ENCODE data around the gene PTPRT. TPM values are rescaled to one million over a fixed set of nuclear protein-coding genes. Genes with fewer than 3 reads are reported as not detected.

PTPRT gene
- total and polyA plus RNA-seq, 4 donors: 0.03 to 0.19 (median 0.18) TPM; not detected in 1

GRCh38 chr20:42482808-42483207, 706.9 kb downstream of the PTPRT start:
- Histone ChIP-seq H3K4me1 (ENCODE audit: control insufficient read depth in 1 of 2, insufficient read depth in 2 of 2, low read length in 2 of 2) (peaks cover 0 to 2% of the 10 kb centered on the region in 2 donors), H3K27ac (ENCODE audit: low read depth in 1 of 2, low read length in 2 of 2) (no peak overlapping the region), H3K27me3 (ENCODE audit: control insufficient read depth in 1 of 2, insufficient read depth in 2 of 2, low read length in 1 of 2) (no peaks in the 10 kb centered on the region), H3K9me3 (ENCODE audit: control insufficient read depth, low read length) (no peaks in the 10 kb centered on the region), H3K4me3 (ENCODE audit: low read length in 2 of 2) (no peak overlapping the region), H3K36me3 (ENCODE audit: control insufficient read depth in 1 of 2, insufficient read depth in 2 of 2, low read length in 1 of 2) (no peaks in the 10 kb centered on the region)
- intact Hi-C loops (cut with DNase I): no loop called here
- ATAC-seq (ENCODE audit: low FRiP score): no peak
- WGBS, 2 donors: 90 to 92% methylated on average over 3 of the region's 3 CpGs
- DNase-seq: no peak

GRCh38 chr20:42475773-42476172, 713.9 kb downstream of the PTPRT start:
- ATAC-seq (ENCODE audit: low FRiP score) (no peak), DNase-seq (no peak)
- Histone ChIP-seq H3K27ac (ENCODE audit: low read depth in 1 of 2, low read length in 2 of 2) (no peak overlapping the region), H3K27me3 (ENCODE audit: control insufficient read depth in 1 of 2, insufficient read depth in 2 of 2, low read length in 1 of 2) (no peaks in the 10 kb centered on the region), H3K36me3 (ENCODE audit: control insufficient read depth in 1 of 2, insufficient read depth in 2 of 2, low read length in 1 of 2) (no peaks in the 10 kb centered on the region), H3K4me1 (ENCODE audit: control insufficient read depth in 1 of 2, insufficient read depth in 2 of 2, low read length in 2 of 2) (no peaks in the 10 kb centered on the region), H3K4me3 (ENCODE audit: low read length in 2 of 2) (no peak overlapping the region), H3K9me3 (ENCODE audit: control insufficient read depth, low read length) (no peaks in the 10 kb centered on the region)
- WGBS, 2 donors: 94 to 96% methylated on average over 7 of the region's 7 CpGs
- intact Hi-C loops (cut with DNase I): no loop called here

GRCh38 chr20:42474646-42475045, 715.1 kb downstream of the PTPRT start:
- intact Hi-C loops (cut with DNase I): no loop called here
- no peaks in the 10 kb centered on the region for H3K4me1 ChIP-seq (ENCODE audit: control insufficient read depth in 1 of 2, insufficient read depth in 2 of 2, low read length in 2 of 2)
- H3K27me3 ChIP-seq (ENCODE audit: control insufficient read depth in 1 of 2, insufficient read depth in 2 of 2, low read length in 1 of 2): no peaks in the 10 kb centered on the region
- ATAC-seq (ENCODE audit: low FRiP score) (no peak), DNase-seq (no peak)
- no peak overlapping the region for H3K27ac ChIP-seq (ENCODE audit: low read depth in 1 of 2, low read length in 2 of 2)
- H3K9me3 ChIP-seq (ENCODE audit: control insufficient read depth, low read length): no peaks in the 10 kb centered on the region
- no peaks in the 10 kb centered on the region for H3K36me3 ChIP-seq (ENCODE audit: control insufficient read depth in 1 of 2, insufficient read depth in 2 of 2, low read length in 1 of 2)
- WGBS, 2 donors: 64 to 75% methylated on average over 6 of the region's 6 CpGs
- H3K4me3 ChIP-seq (ENCODE audit: low read length in 2 of 2): no peak overlapping the region

- peaks cover 0 to 2% of the 10 kb centered on the region in 2 donors for H3K27me3 ChIP-seq (ENCODE audit: control insufficient read depth in 1 of 2, insufficient read depth in 2 of 2, low read length in 1 of 2)
- no peak overlapping the region for H3K27ac ChIP-seq (ENCODE audit: low read depth in 1 of 2, low read length in 2 of 2)
- 94 to 96% methylated on average over 19 of the region's 19 CpGs for WGBS, 2 donors
- DNase-seq (no peak), ATAC-seq (ENCODE audit: low FRiP score) (no peak)
- H3K4me3 ChIP-seq (ENCODE audit: low read length in 2 of 2): no peak overlapping the region
- no peaks in the 10 kb centered on the region for H3K4me1 ChIP-seq (ENCODE audit: control insufficient read depth in 1 of 2, insufficient read depth in 2 of 2, low read length in 2 of 2)
- intact Hi-C loops (cut with DNase I): no loop called here
- H3K9me3 ChIP-seq (ENCODE audit: control insufficient read depth, low read length): no peaks in the 10 kb centered on the region
- H3K36me3 ChIP-seq (ENCODE audit: control insufficient read depth in 1 of 2, insufficient read depth in 2 of 2, low read length in 1 of 2): no peaks in the 10 kb centered on the region
Measured at GRCh38 chr20:42472198-42472597, 717.5 kb downstream of the PTPRT start.

GRCh38 chr20:42461965-42462593, 727.6 kb downstream of the PTPRT start:
- ATAC-seq (ENCODE audit: low FRiP score) (no peak), DNase-seq (no peak)
- Histone ChIP-seq H3K36me3 (ENCODE audit: control insufficient read depth in 1 of 2, insufficient read depth in 2 of 2, low read length in 1 of 2) (no peaks in the 10 kb centered on the region), H3K27ac (ENCODE audit: low read depth in 1 of 2, low read length in 2 of 2) (no peak overlapping the region), H3K9me3 (ENCODE audit: control insufficient read depth, low read length) (no peaks in the 10 kb centered on the region), H3K4me3 (ENCODE audit: low read length in 2 of 2) (no peak overlapping the region), H3K27me3 (ENCODE audit: control insufficient read depth in 1 of 2, insufficient read depth in 2 of 2, low read length in 1 of 2) (peaks cover 0 to 2% of the 10 kb centered on the region in 2 donors), H3K4me1 (ENCODE audit: control insufficient read depth in 1 of 2, insufficient read depth in 2 of 2, low read length in 2 of 2) (no peaks in the 10 kb centered on the region)
- intact Hi-C loops (cut with DNase I): no loop called here
- 89 to 93% methylated on average over 2 of the region's 2 CpGs for WGBS, 2 donors

- WGBS, 2 donors: 82 to 83% methylated on average over 2 of the region's 2 CpGs
- DNase-seq (no peak), ATAC-seq (ENCODE audit: low FRiP score) (no peak)
- H3K27ac ChIP-seq (ENCODE audit: low read depth in 1 of 2, low read length in 2 of 2): no peak overlapping the region
- H3K4me1 ChIP-seq (ENCODE audit: control insufficient read depth in 1 of 2, insufficient read depth in 2 of 2, low read length in 2 of 2): no peaks in the 10 kb centered on the region
- H3K36me3 ChIP-seq (ENCODE audit: control insufficient read depth in 1 of 2, insufficient read depth in 2 of 2, low read length in 1 of 2): no peaks in the 10 kb centered on the region
- H3K4me3 ChIP-seq (ENCODE audit: low read length in 2 of 2): no peak overlapping the region
- H3K9me3 ChIP-seq (ENCODE audit: control insufficient read depth, low read length): no peaks in the 10 kb centered on the region
- H3K27me3 ChIP-seq (ENCODE audit: control insufficient read depth in 1 of 2, insufficient read depth in 2 of 2, low read length in 1 of 2): peaks cover 0 to 2% of the 10 kb centered on the region in 2 donors
- intact Hi-C loops (cut with DNase I): no loop called here
Measured at GRCh38 chr20:42461291-42461690, 728.4 kb downstream of the PTPRT start.

GRCh38 chr20:42447270-42447669, 742.4 kb downstream of the PTPRT start:
- H3K4me3 ChIP-seq (ENCODE audit: low read length in 2 of 2): no peak overlapping the region
- intact Hi-C loops (cut with DNase I): no loop called here
- no peaks in the 10 kb centered on the region for H3K9me3 ChIP-seq (ENCODE audit: control insufficient read depth, low read length)
- no peak overlapping the region for H3K27ac ChIP-seq (ENCODE audit: low read depth in 1 of 2, low read length in 2 of 2)
- no peaks in the 10 kb centered on the region for H3K4me1 ChIP-seq (ENCODE audit: control insufficient read depth in 1 of 2, insufficient read depth in 2 of 2, low read length in 2 of 2)
- 79 to 82% methylated on average over 2 of the region's 2 CpGs for WGBS, 2 donors
- ATAC-seq (ENCODE audit: low FRiP score): no peak
- H3K27me3 ChIP-seq (ENCODE audit: control insufficient read depth in 1 of 2, insufficient read depth in 2 of 2, low read length in 1 of 2): no peaks in the 10 kb centered on the region
- H3K36me3 ChIP-seq (ENCODE audit: control insufficient read depth in 1 of 2, insufficient read depth in 2 of 2, low read length in 1 of 2): no peaks in the 10 kb centered on the region
- DNase-seq: no peak

GRCh38 chr20:42444799-42445198, 744.9 kb downstream of the PTPRT start:
- H3K27ac ChIP-seq (ENCODE audit: low read depth in 1 of 2, low read length in 2 of 2): no peak overlapping the region
- intact Hi-C loops (cut with DNase I): no loop called here
- no peak for DNase-seq

GRCh38 chr20:42443200-42443599, 746.5 kb downstream of the PTPRT start:
- no peak overlapping the region for H3K4me3 ChIP-seq (ENCODE audit: low read length in 2 of 2)
- no peaks in the 10 kb centered on the region for H3K4me1 ChIP-seq (ENCODE audit: control insufficient read depth in 1 of 2, insufficient read depth in 2 of 2, low read length in 2 of 2)
- ATAC-seq (ENCODE audit: low FRiP score) (no peak), DNase-seq (no peak)
- no peak overlapping the region for H3K27ac ChIP-seq (ENCODE audit: low read depth in 1 of 2, low read length in 2 of 2)
- no peaks in the 10 kb centered on the region for H3K36me3 ChIP-seq (ENCODE audit: control insufficient read depth in 1 of 2, insufficient read depth in 2 of 2, low read length in 1 of 2)
- intact Hi-C loops (cut with DNase I): no loop called here
- no peaks in the 10 kb centered on the region for H3K9me3 ChIP-seq (ENCODE audit: control insufficient read depth, low read length)
- no peaks in the 10 kb centered on the region for H3K27me3 ChIP-seq (ENCODE audit: control insufficient read depth in 1 of 2, insufficient read depth in 2 of 2, low read length in 1 of 2)
- WGBS, 2 donors: 86 to 94% methylated on average over 4 of the region's 4 CpGs

More at GRCh38 chr20:42444799-42445198, 744.9 kb downstream of the PTPRT start:
- Histone ChIP-seq H3K27me3 (ENCODE audit: control insufficient read depth in 1 of 2, insufficient read depth in 2 of 2, low read length in 1 of 2) (no peaks in the 10 kb centered on the region), H3K36me3 (ENCODE audit: control insufficient read depth in 1 of 2, insufficient read depth in 2 of 2, low read length in 1 of 2) (no peaks in the 10 kb centered on the region), H3K4me3 (ENCODE audit: low read length in 2 of 2) (no peak overlapping the region), H3K9me3 (ENCODE audit: control insufficient read depth, low read length) (no peaks in the 10 kb centered on the region), H3K4me1 (ENCODE audit: control insufficient read depth in 1 of 2, insufficient read depth in 2 of 2, low read length in 2 of 2) (no peaks in the 10 kb centered on the region)
- 91 to 94% methylated on average over 3 of the region's 3 CpGs for WGBS, 2 donors
- ATAC-seq (ENCODE audit: low FRiP score): peak; percentile 62

Data from aorta (tissue), 5 donors.